Fibroblast of gingiva (primary cell): ENCODE data around the gene TBKBP1.
"Not testable (repeated sequence)": the region's sequence is repeated elsewhere in the genome, so short reads cannot be mapped to it uniquely, and the experiment has no call there.

ENCODE experiments used
- DNase-seq: peaks from one replicate; pipeline ENCODE4 v3.0.0-alpha.2; 2011; ENCODE audit warnings: low read depth

The TBKBP1 gene

DNA sequence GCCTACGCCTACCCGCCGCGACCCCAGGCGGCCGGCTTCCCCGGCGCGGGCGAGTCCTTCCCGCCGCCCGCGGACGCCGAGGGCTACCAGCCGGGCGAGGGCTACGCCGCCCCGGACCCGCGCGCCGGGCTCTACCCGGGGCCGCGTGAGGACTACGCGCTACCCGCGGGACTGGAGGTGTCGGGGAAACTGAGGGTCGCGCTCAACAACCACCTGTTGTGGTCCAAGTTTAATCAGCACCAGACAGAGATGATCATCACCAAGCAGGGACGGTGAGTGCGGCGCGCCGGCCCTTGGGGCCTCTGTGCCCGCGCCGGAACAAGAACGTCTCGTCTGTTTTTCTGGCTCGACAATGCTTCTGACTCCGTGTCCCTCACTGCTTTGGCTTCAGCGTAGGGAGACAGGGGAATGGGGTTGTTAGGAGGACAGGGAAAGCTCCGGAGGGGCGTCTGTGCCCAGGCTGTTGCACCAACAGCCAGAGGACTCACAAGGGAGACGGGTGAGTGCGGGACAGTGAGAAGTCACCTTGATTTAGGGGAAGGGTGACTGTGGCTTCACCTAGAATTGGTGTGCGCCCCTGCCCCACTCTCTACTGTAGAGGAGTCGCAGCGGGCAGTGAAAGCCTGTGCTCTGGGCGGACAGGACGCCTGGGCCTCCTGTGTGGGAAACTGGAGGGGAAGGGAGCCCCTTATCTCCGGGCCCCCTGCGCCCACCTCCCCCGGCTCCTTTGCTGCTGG is 39.9 kb downstream of the TBKBP1 start:
- DNase-seq = no peak

DNA sequence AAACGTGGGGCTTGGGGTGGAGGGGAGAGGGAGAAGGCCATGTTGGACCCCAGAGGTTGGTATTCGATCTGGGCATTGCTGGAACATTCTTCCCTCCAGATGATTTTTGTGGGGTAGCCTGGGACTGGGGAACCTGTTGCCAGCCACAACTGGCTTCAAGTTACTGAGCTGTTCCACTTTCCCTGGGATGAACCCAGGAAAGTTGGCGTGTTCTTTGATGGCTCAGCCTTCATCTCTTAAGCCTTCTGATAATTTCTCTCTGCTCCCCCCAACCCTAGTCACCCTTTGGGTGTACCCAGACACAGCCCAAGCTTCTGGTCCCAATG is 41.1 kb downstream of the TBKBP1 start:
- DNase-seq = no peak

DNA sequence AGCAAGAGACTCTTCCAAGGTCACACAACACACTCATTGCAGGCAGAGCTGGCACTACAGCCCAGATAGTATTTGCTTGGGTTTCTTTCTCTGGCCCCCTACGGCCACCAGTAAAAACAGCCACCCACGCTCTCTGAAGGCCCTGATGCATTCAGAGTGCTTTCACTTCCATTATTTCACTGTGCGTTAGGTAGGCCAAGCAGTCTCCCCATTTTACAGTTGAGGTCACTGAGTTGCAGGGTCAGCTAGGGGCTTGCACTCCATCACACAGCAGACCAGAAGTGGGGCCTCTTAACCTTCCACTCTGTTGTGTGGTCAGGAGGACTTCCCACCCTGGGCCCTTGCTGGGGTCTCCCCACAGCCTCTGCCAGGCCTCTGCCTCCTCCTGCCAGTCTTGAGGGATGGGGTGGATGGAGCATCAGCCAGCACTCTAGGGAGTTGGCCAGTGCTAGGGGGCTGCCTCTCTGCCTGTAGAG is 41.6 kb downstream of the TBKBP1 start:
- no peak for DNase-seq

DNA sequence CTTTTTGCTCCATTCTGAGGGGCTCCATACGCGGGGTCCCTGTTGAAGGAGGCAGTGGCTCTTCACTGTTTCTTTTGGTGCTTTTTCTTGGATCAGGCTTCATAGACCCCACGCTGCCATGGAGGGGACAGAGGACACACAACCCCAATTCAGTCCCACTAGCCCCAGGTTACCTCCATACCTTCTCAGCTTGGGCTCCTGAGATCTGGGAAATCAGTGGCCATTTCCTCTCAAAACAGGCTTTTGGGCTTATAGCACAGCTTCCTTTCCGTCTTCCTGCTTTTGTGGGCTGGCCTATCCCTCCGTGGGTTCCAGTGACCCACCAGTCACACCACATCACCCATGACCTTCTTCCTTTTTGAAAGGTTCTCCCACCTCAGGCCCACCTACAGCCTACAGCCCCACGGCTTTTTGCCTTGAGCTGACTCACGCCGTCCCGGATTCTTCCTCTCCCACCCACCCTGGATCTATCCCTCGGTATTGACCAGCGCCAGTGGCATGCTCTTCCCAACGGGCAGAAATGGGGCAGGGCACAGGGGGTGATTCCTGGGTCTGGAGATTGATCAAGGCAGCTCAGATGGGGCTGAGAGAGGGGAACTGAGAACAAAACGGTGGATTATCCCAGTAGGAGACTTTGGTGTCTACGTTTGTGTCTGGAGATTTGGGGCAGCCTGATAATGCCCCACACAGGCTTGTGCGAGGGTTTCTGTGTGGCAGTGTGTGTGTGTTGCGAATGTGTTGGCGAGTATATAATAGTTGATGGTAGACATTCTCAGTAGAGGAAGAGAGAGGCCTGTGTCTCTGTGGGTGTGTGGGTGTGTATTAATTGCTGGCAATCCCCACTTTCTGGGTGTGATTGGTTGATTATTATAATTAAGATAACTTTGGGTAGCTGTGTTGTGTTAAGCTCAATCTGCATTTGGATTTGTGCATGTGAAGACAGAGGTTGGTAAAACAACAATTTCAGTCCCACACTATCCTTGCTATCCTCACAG is 42.8 kb downstream of the TBKBP1 start:
- no peak for DNase-seq

DNA sequence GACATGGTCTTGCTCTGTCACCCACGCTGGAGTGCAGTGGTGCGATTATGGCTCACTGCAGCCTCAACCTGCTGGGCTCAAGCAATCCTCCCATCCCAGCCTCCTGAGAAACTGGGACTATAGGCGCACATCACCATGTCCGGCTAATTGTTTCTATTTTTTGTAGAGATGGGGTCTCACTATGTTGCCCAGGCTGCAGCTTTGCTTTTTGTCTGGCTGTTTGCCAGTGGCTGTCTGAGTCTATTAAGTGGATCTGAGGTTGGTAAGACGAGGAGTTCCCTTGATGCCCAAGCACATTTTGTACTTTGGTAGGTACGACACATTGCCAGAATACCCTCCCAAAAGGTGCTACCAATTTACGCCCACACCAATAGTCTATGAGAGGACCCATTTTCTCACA is 44.2 kb downstream of the TBKBP1 start:
- no peak for DNase-seq

DNA sequence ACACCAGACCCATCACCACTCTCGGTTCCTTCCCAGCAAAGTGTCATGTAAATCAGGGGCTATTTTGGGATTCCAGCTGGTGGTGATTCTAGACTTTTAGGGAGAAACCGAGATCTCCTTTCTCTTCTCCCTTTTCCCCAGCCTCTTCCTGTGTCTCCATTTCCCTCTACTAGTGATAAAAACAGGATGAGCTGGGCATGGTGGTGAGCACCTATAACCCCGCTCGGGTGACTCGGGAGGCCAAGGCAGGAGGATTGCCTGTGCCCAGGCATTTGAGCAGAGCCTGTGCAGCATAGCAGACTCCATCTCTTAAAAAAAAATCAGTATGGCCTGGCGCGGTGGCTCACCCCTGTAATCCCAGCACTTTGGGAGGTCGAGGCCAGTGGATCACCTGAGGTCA is 45.2 kb downstream of the TBKBP1 start:
- DNase-seq = no peak

DNA sequence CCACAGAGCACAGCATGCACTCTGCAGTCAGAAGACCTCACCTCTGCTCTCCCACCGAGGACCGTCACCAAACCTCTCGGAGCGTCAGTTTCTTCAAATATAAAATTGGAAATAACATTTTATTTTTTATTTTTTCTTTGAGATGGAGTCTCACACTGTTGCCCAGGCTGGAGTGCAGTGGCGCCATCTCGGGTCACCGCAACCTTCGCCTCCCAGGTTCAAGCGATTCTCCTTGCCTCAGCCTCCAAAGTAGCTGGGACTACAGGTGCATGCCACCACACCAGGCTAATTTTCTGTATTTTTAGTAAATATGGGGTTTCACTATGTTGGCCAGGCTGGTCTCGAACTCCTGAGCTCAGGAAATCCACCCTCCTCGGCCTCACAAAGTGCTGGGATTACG is 46.0 kb downstream of the TBKBP1 start:
- DNase-seq = not testable (repeated sequence)

DNA sequence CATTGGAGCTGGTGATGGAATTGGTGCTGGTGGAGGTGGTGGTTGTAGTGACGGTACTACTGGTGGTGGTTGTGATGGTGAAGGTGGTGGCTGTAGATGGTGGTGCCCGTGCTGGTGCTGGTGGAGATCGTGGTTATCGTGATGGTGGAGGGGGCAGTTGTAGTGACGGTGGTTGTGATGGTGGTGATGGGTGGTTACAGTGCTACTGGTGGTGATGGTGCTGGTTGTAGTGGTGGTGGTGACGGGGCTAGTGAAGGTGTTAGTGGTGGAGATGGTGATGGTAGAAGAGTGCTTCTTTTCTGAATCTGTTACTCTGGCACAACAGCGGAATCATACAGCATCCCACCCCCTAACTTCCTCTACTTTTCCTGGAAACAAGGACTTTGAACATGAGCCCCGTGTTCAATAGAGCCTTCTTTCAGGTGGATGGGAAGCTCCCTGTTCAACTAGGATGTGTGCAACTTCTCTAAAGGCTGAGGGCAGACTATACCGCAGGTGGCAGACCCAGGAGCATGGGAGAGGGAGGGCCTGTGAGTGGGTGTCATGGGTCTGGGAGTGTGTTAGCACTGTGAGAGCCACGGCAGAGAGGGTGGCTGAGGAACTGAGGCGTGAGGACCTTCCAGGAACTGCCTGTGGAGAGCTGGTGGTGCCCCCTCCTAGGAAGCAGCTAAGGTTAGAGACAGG is 47.3 kb downstream of the TBKBP1 start:
- no peak for DNase-seq

DNA sequence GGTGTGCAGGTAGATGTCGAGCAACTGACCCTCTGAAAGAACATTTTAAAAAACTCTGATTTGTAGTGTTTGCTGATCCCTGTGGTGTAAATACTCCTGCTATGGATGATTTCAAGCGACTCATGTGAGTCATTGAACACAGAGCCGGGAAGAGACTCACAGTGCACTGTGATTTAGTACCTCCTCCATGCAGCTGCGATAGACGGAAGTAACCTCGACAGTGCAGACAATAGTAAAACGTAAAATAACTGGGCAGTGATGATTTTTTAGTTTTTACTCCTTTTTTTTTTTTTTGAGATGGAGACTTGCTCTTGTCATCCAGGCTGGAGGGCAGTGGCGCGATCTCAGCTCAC is 47.8 kb downstream of the TBKBP1 start:
- DNase-seq = no peak

DNA sequence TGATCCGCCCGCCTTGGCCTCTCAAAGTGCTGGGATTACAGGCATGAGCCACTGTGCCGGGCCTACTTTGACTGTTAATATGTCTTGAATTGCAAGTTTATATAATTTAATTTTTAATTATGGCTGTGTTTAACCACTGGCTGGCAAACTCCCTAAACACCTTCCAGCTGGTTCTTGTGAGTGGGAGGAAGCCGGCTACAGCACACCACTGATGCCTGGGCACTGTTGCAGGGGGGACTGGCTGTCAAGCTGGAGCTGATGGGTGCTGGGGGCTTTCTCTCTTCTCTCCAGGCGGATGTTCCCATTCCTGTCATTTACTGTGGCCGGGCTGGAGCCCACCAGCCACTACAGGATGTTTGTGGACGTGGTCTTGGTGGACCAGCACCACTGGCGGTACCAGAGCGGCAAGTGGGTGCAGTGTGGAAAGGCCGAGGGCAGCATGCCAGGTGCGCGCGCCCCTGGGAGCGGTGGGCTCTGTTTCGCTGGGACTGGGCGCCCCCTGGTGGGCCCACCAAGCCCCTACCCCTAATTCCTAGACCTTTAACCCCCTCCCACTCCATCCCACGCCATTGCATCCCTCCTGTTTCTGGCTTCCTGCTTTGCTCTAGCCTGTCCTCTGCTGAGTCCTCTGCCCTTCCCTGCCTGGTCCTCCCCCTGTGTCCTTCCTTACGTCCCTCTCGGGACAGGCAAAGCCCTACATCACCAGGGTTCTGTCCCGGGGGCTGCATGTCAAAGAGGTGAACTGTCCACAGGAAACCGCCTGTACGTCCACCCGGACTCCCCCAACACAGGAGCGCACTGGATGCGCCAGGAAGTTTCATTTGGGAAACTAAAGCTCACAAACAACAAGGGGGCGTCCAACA is 48.6 kb downstream of the TBKBP1 start:
- no peak for DNase-seq

DNA sequence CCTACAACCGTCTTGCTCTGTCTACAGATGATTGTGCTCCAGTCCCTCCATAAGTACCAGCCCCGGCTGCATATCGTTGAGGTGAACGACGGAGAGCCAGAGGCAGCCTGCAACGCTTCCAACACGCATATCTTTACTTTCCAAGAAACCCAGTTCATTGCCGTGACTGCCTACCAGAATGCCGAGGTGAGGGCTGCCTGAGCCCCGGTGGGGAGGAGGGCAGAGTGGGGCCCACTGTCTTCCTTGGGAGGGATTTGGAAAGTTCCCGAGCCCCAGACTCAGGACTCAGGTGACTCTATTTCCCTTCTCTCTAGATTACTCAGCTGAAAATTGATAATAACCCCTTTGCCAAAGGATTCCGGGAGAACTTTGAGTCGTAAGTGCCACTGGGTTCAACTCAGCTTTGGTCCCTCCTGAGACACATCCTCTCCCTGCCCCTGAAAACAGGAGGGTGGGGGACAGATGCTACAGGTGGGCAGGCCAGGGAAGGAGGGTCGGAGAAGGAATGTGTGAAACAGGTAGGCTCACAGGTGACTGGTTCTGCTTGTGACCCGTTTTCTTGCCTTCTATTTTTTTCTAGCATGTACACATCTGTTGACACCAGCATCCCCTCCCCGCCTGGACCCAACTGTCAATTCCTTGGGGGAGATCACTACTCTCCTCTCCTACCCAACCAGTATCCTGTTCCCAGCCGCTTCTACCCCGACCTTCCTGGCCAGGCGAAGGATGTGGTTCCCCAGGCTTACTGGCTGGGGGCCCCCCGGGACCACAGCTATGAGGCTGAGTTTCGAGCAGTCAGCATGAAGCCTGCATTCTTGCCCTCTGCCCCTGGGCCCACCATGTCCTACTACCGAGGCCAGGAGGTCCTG is 50.4 kb downstream of the TBKBP1 start:
- DNase-seq = no peak

DNA sequence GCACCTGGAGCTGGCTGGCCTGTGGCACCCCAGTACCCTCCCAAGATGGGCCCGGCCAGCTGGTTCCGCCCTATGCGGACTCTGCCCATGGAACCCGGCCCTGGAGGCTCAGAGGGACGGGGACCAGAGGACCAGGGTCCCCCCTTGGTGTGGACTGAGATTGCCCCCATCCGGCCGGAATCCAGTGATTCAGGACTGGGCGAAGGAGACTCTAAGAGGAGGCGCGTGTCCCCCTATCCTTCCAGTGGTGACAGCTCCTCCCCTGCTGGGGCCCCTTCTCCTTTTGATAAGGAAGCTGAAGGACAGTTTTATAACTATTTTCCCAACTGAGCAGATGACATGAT is 51.0 kb downstream of the TBKBP1 start:
- DNase-seq = no peak

DNA sequence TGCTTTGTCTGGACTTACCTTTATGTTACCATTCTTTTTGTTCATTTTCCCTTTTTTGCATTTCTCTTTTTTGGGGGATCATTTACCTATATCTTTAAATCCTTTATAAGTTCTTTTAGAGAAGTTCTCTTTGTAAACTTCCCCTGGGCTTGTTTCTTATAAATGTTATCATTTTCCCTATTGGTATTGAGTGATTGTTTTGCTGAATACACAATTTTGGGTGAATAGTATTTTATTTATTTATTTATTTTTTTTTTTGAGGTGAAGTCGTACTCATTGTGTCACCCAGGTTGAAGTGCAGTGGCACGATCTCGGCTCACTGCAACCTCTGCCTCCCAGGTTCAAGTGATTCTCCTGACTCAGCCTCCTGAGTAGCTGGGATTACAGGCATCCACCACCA is 57.5 kb downstream of the TBKBP1 start:
- no peak for DNase-seq

DNA sequence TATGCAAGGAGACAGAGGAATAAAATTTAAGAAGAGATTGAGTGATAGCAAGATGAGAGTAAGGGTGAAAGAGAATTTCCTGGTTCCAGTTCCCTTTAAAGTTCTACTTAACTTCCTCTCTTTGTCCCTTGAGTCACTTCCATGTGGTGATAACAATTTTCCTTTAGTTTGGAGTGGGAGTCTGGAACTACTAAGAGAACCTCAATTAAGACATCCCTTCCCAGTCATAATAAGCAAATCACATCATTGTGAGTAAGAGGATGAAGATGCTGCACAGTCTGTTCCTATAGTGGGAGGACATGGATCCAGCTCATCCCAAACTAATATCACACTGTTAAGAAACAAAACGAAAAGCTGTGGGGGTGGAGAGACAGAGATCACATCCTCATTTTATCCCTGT is 63.4 kb downstream of the TBKBP1 start:
- DNase-seq = no peak

DNA sequence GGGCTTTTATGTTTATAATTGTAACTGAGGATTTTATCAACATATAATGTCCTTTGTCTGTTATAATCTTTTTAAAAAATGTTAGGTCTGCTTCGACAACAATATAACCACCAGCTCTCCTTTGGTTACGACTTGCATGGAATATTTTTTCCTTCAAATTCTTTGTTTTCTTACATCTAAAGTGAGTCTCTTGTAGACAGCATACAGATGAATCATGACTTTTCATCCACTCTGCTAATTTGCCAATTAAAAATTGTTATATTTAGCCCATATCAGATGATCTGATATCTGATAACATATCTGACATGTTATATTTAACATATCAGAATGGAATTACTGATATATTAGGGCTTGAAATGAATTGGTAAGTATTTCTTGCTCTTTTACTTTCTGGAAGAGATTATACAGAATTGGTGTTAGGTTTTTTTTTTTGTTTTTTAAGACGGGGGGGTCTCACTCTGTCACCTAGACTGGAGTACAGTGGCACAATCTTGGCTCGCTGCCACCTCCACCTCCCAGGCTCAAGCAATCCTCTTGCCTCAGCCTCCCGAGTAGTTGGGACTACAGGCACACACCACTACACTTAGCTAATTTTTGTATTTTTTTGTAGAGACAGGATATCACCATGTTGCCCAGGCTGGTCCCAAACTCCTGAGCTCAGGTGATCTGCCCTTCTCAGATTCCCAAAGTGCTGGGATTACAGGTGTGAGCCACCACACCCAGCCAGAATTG is 66.6 kb downstream of the TBKBP1 start:
- DNase-seq = no peak
